GM23338 (cell line): ENCODE results near the gene ATF7IP. TPM values are rescaled to one million over a fixed set of nuclear protein-coding genes. Genes with fewer than 3 reads are reported as not detected.

Experiments used
- ATAC-seq: fragments of 200-7000 bp; cut with Tn5 transposase; 3 replicates; pipeline ENCODE4 v1.9.1; 2020
- DNase-seq: peaks from one replicate; pipeline ENCODE4 v3.0.0-alpha.2; 2015; ENCODE audit warnings: low spot score
- H2AFZ ChIP-seq: fragments of 200-600 bp; sonication (generic); 2 replicates; pipeline ENCODE4 v1.8.0; 2016; ENCODE audit warnings: antibody characterized with exemption, mild to moderate bottlenecking, moderate library complexity
- H3F3A ChIP-seq: fragments of 200-600 bp; sonication (generic); replicated peaks from 2 replicates; pipeline ENCODE4 v1.8.0; 2017; ENCODE audit warnings: antibody characterized with exemption, mixed run types, low read depth
- H3K27ac ChIP-seq: fragments of 200-600 bp; sonication (generic); 2 replicates; pipeline ENCODE4 v1.6.1; 2016; ENCODE audit warnings: low read depth
- H3K27me3 ChIP-seq: fragments of 200-600 bp; sonication (generic); 2 replicates; pipeline ENCODE4 v1.8.0; 2016; ENCODE audit warnings: mild to moderate bottlenecking, mixed run types, moderate library complexity; ENCODE audit not compliant: insufficient read depth
- H3K36me3 ChIP-seq: fragments of 200-600 bp; sonication (generic); 2 replicates; pipeline ENCODE4 v1.8.0; 2016; ENCODE audit warnings: mild to moderate bottlenecking; ENCODE audit not compliant: insufficient read depth
- H3K4me1 ChIP-seq: fragments of 200-600 bp; sonication (generic); 2 replicates; pipeline ENCODE4 v1.8.0; 2016; ENCODE audit warnings: mild to moderate bottlenecking, moderate library complexity; ENCODE audit not compliant: insufficient read depth
- H3K4me2 ChIP-seq: fragments of 200-600 bp; sonication (generic); 2 replicates; pipeline ENCODE4 v1.7.1; 2017; ENCODE audit warnings: mixed run types
- H3K4me3 ChIP-seq: fragments of 200-600 bp; sonication (generic); 2 replicates; pipeline ENCODE4 v1.6.1; 2016; ENCODE audit warnings: mixed run types
- H3K79me2 ChIP-seq: fragments of 200-600 bp; sonication (generic); replicated peaks from 2 replicates; pipeline ENCODE4 v1.8.0; 2017; ENCODE audit warnings: mild to moderate bottlenecking; ENCODE audit not compliant: insufficient read depth
- H3K9me2 ChIP-seq: fragments of 200-600 bp; sonication (generic); 2 replicates; pipeline ENCODE4 v1.8.0; 2017; ENCODE audit not compliant: insufficient read depth
- H4K20me1 ChIP-seq: fragments of 200-600 bp; sonication (generic); replicated peaks from 2 replicates; pipeline ENCODE4 v1.8.0; 2017; ENCODE audit warnings: mild to moderate bottlenecking; ENCODE audit not compliant: insufficient read depth
- H3K27ac Mint-ChIP-seq: 2 replicates; pipeline ENCODE4 v1.8.0; 2020; ENCODE audit warnings: inconsistent platforms, mild to moderate bottlenecking, moderate library complexity, mixed read lengths
- H3K27me3 Mint-ChIP-seq: 3 replicates; pipeline ENCODE4 v1.8.0; 2022; ENCODE audit warnings: low read depth, mild to moderate bottlenecking, moderate library complexity, mixed read lengths, inconsistent platforms; ENCODE audit not compliant: insufficient read depth, poor library complexity
- H3K36me3 Mint-ChIP-seq: 3 replicates; pipeline ENCODE4 v1.8.0; 2021; ENCODE audit warnings: low read depth, mild to moderate bottlenecking, inconsistent platforms, moderate library complexity, mixed read lengths
- H3K4me1 Mint-ChIP-seq: 3 replicates; pipeline ENCODE4 v1.8.0; 2020; ENCODE audit warnings: mild to moderate bottlenecking, inconsistent platforms, mixed read lengths
- H3K4me3 Mint-ChIP-seq: 3 replicates; pipeline ENCODE4 v1.8.0; 2021; ENCODE audit warnings: moderate library complexity, mild to moderate bottlenecking, inconsistent platforms, mixed read lengths
- H3K9me3 Mint-ChIP-seq: 3 replicates; pipeline ENCODE4 v1.8.0; 2020; ENCODE audit warnings: moderate library complexity, mild to moderate bottlenecking, inconsistent platforms, mixed read lengths
- CREB1 ChIP-seq: fragments of 250-450 bp; sonication (Bioruptor Pico); IDR thresholded peaks from 2 replicates; pipeline ENCODE4 v1.5.0; 2020; ENCODE audit warnings: low read depth, mild to moderate bottlenecking, moderate library complexity
- EZH2 ChIP-seq: fragments of 200-600 bp; sonication (generic); IDR thresholded peaks from one replicate; pipeline ENCODE4 v1.8.0; 2017; ENCODE audit warnings: antibody characterized with exemption, mild to moderate bottlenecking, low read depth; ENCODE audit not compliant: unreplicated experiment
- EZH2phosphoT487 ChIP-seq: fragments of 200-600 bp; sonication (generic); IDR thresholded peaks from one replicate; pipeline ENCODE4 v1.8.1; 2018; ENCODE audit warnings: antibody characterized with exemption; ENCODE audit not compliant: unreplicated experiment
- JUNB ChIP-seq: IDR thresholded peaks from one replicate; pipeline ENCODE4 v1.6.1; 2016; ENCODE audit warnings: antibody characterized with exemption; ENCODE audit not compliant: unreplicated experiment
- NANOG ChIP-seq: IDR thresholded peaks from 2 replicates; pipeline ENCODE4 v1.6.1; 2016; ENCODE audit warnings: antibody characterized with exemption, borderline replicate concordance
- POLR2AphosphoS5 ChIP-seq: IDR thresholded peaks from 2 replicates; pipeline ENCODE4 v1.6.1; 2016; ENCODE audit warnings: antibody characterized with exemption, low read depth
- REST ChIP-seq: IDR thresholded peaks from one replicate; pipeline ENCODE4 v1.6.1; 2018; ENCODE audit warnings: antibody characterized with exemption; ENCODE audit not compliant: unreplicated experiment
- STAT1 ChIP-seq: IDR thresholded peaks from one replicate; pipeline ENCODE4 v1.6.1; 2016; ENCODE audit warnings: antibody characterized with exemption; ENCODE audit not compliant: unreplicated experiment
- ZNF114 ChIP-seq: fragments of 250-450 bp; sonication (Bioruptor Pico); IDR thresholded peaks from 2 replicates; pipeline ENCODE4 v1.5.0; 2020; ENCODE audit warnings: mild to moderate bottlenecking, moderate library complexity
- ZNF331 ChIP-seq: fragments of 250-450 bp; sonication (Bioruptor Pico); IDR thresholded peaks from 2 replicates; pipeline ENCODE4 v1.5.0; 2020; ENCODE audit warnings: low read depth, mild to moderate bottlenecking, moderate library complexity
- ZNF462 ChIP-seq: fragments of 250-450 bp; sonication (Bioruptor Pico); IDR thresholded peaks from 2 replicates; pipeline ENCODE4 v1.5.0; 2020; ENCODE audit warnings: mild to moderate bottlenecking, moderate library complexity
- polyA plus RNA-seq: library from polyadenylated mRNA; unstranded; fragments of >200 nt; fragmentation: Nextera tagmentation; extraction: Ambion mirVana; gene quantifications from 2 replicates; pipeline ENCODE4 v1.2.1, GENCODE V29; 2016
- total RNA-seq: library from RNA; depleted of rRNA; stranded (reverse); fragments of >200 nt; shearing (Covaris generic); gene quantifications from 2 replicates; pipeline ENCODE4 v1.2.3, GENCODE V29; 2014
- TF ChIP-seq, protein P1 (sequence below), 2 experiments: fragments of 200-600 bp in 1 of 2; sonication (generic) in 1 of 2; conservative IDR thresholded peaks; 2 replicates each; pipeline versions ENCODE4 v1.5.1 to v1.6.1; 2016 to 2017; ENCODE audit warnings: antibody characterized with exemption in 2 of 2, low read depth in 2 of 2, mild to moderate bottlenecking in 2 of 2, moderate library complexity in 1 of 2
- TF ChIP-seq, protein P2 (sequence below): IDR thresholded peaks from 2 replicates; pipeline ENCODE4 v1.6.1; 2016; ENCODE audit warnings: antibody characterized with exemption

Gene ATF7IP
- total and polyA plus RNA-seq, 2 experiments from 2014 or later, result 76.4 to 118 TPM

DNA sequence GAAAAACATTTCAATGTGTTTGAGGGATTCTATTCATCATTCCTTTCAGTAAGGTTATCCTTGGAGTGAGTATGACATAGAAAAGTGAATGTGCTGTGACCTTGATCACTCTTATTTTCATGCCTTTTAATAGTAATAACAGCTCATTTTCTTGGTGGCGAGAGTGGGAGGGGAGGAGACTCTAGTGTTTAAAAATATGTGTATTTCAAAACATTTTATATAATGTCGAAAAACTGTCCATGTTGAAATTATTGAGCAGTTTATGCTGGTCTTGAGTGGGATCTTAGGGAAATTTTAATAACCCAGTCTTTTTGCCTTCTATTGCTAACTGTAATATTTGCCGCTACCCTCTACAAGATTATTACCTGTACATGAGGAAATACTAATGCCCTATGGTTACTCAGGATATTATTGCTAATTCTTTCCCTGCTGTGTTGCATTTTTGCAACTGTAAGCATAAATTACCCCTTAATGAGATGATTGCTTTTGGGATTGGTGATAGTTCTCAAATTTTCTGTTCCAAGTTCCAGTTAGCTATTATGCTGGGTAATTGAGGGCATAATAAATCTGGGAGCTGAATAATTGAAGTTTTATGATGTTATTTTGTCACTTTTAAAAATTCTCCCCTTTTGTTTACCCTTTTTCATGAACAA, 21.9 kb downstream of the ATF7IP start:
- Histone ChIP-seq H3K4me2 (no peak overlapping the region), H3F3A (no peaks in the 10 kb centered on the region), H3K36me3 (no peaks in the 10 kb centered on the region), H3K9me2 (no peaks in the 10 kb centered on the region), H4K20me1 (no peaks in the 10 kb centered on the region; the same call in none of the 2 replicates), H3K4me1 (peaks cover 72% of the 10 kb centered on the region), H3K4me3 (no peak overlapping the region), H3K27ac (no peak overlapping the region), H2AFZ (no peak overlapping the region), H3K27me3 (no peaks in the 10 kb centered on the region), H3K79me2 (peaks cover 100% of the 10 kb centered on the region)
- DNase-seq (no peak), ATAC-seq (no peak)
- Mint-ChIP-seq H3K4me3 (no peak overlapping the region), H3K4me1 (peaks cover 68% of the 10 kb centered on the region), H3K27ac (peak overlapping the region; percentile 68; the same call in 1 of the 2 replicates), H3K27me3 (peaks cover 12% of the 10 kb centered on the region), H3K9me3 (no peaks in the 10 kb centered on the region), H3K36me3 (peaks cover 13% of the 10 kb centered on the region; the same call in 2 of the 3 replicates)
- no peak for TF ChIP-seq POLR2AphosphoS5
- no peak for TF ChIP-seq ZNF114 (CRISPR knock-in tag)
- TF ChIP-seq EZH2, result no peak
- no peak for TF ChIP-seq NANOG
- TF ChIP-seq JUNB, result no peak
- TF ChIP-seq STAT1, result no peak
- TF ChIP-seq, protein P1, sequence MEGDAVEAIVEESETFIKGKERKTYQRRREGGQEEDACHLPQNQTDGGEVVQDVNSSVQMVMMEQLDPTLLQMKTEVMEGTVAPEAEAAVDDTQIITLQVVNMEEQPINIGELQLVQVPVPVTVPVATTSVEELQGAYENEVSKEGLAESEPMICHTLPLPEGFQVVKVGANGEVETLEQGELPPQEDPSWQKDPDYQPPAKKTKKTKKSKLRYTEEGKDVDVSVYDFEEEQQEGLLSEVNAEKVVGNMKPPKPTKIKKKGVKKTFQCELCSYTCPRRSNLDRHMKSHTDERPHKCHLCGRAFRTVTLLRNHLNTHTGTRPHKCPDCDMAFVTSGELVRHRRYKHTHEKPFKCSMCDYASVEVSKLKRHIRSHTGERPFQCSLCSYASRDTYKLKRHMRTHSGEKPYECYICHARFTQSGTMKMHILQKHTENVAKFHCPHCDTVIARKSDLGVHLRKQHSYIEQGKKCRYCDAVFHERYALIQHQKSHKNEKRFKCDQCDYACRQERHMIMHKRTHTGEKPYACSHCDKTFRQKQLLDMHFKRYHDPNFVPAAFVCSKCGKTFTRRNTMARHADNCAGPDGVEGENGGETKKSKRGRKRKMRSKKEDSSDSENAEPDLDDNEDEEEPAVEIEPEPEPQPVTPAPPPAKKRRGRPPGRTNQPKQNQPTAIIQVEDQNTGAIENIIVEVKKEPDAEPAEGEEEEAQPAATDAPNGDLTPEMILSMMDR (conservative IDR thresholded peaks at IDR 0.05; ENCODE audit: low read depth in 2 of 2), result no peak
- TF ChIP-seq REST, result no peak
- TF ChIP-seq CREB1 (CRISPR knock-in tag), result no peak
- no peak for TF ChIP-seq EZH2phosphoT487
- TF ChIP-seq, protein P2, sequence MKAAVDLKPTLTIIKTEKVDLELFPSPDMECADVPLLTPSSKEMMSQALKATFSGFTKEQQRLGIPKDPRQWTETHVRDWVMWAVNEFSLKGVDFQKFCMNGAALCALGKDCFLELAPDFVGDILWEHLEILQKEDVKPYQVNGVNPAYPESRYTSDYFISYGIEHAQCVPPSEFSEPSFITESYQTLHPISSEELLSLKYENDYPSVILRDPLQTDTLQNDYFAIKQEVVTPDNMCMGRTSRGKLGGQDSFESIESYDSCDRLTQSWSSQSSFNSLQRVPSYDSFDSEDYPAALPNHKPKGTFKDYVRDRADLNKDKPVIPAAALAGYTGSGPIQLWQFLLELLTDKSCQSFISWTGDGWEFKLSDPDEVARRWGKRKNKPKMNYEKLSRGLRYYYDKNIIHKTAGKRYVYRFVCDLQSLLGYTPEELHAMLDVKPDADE, result no peak
- no peak for TF ChIP-seq ZNF331 (CRISPR knock-in tag)
- no peak for TF ChIP-seq ZNF462
